HepG2 (cell line): ENCODE results near the gene CLCNKA. TPM values are rescaled to one million over a fixed set of nuclear protein-coding genes. Genes with fewer than 3 reads are reported as not detected.
A peak's percentile ranks its signal among the peaks of the same experiment; 100 is the strongest.

Experiments used
- ATAC-seq: fragments of 200-7000 bp; cut with Tn5 transposase; 3 replicates; pipeline ENCODE4 v1.9.1; 2020; ENCODE audit warnings: mild to moderate bottlenecking, moderate library complexity
- BruUV-seq: library from RNA; stranded (reverse); fragments of 400-500 nt; replicated peaks from 2 replicates; lab custom pipeline; 2021; lab: Mats Ljungman, UMichigan
- CTCF ChIA-PET: fragments of 300-600 bp; formaldehyde crosslinking; extraction: SDS; loops from one replicate; lab custom pipeline; 2021; ENCODE audit warnings: low total read pairs, inconsistent platforms, low intra/inter-chr PET ratio; lab: Yijun Ruan, JAX
- POLR2A ChIA-PET: fragments of 350-600 bp; sonication (Branson Sonifier 250); formaldehyde crosslinking; loops from one replicate; lab custom pipeline; 2020; ENCODE audit warnings: antibody characterized with exemption, inconsistent platforms; lab: Yijun Ruan, JAX
- DNase-seq: peaks from one replicate; pipeline ENCODE4 v3.0.0-alpha.2; 2015; ENCODE audit warnings: low spot score
- FAIRE-seq: peaks from 3 replicates; lab custom pipeline; 2011; peaks lifted over from hg19 to GRCh38; lab: Jason Lieb, UNC
- H2AFZ ChIP-seq: one replicate; pipeline ENCODE4 v1.6.1; 2011; ENCODE audit warnings: low read length, inconsistent platforms
- H3K27ac ChIP-seq: fragments of 300-600 bp; 3 replicates; pipeline ENCODE4 v1.8.0; 2011; ENCODE audit warnings: mixed run types, mild to moderate bottlenecking, mixed read lengths, low read length, inconsistent platforms; ENCODE audit not compliant: insufficient read depth; ENCODE audit errors: extremely low read length
- H3K27me3 ChIP-seq, 2 experiments: fragments of 200-600 bp in 1 of 2; 2 replicates in 1 of 2; 3 replicates in 1 of 2; pipeline versions ENCODE4 v1.6.0 to v1.8.0; 2011; ENCODE audit warnings: low read length in 2 of 2, mild to moderate bottlenecking in 2 of 2, moderate library complexity in 2 of 2, inconsistent platforms in 1 of 2; ENCODE audit not compliant: insufficient read depth in 2 of 2, control insufficient read depth in 1 of 2
- H3K36me3 ChIP-seq, 2 experiments: fragments of 200-600 bp in 1 of 2; replicated peaks in 1 of 2; 2 replicates in 1 of 2; 3 replicates in 1 of 2; pipeline versions ENCODE4 v1.5.1 to v1.8.0; 2011; ENCODE audit warnings: low read length in 2 of 2, inconsistent platforms in 1 of 2; ENCODE audit not compliant: insufficient read depth in 2 of 2, control insufficient read depth in 1 of 2
- H3K4me1 ChIP-seq: 2 replicates; pipeline ENCODE4 v1.5.1; 2012; ENCODE audit warnings: low read length, inconsistent platforms; ENCODE audit not compliant: insufficient read depth
- H3K4me2 ChIP-seq: 2 replicates; pipeline ENCODE4 v1.6.0; 2011; ENCODE audit warnings: low read depth, low read length, inconsistent platforms
- H3K4me3 ChIP-seq, 3 experiments: fragments of 200-600 bp in 1 of 3; sonication (generic), shearing (Covaris generic) in 1 of 3; replicated peaks in 1 of 3; 2 replicates each; pipeline ENCODE4 v1.5.1; 2011 to 2016; ENCODE audit warnings: low read length in 3 of 3, inconsistent platforms in 2 of 3, low read depth in 2 of 3, mild to moderate bottlenecking in 2 of 3, control low read depth in 1 of 3, mixed read lengths in 1 of 3; ENCODE audit not compliant: insufficient read depth in 1 of 3
- H3K79me2 ChIP-seq: one replicate; pipeline ENCODE4 v1.6.1; 2011; ENCODE audit warnings: low read length, inconsistent platforms; ENCODE audit not compliant: insufficient read depth
- H3K9ac ChIP-seq: 2 replicates; pipeline ENCODE4 v1.6.0; 2011; ENCODE audit warnings: mild to moderate bottlenecking, low read depth, low read length, inconsistent platforms; ENCODE audit not compliant: insufficient read depth
- H3K9me3 ChIP-seq: 2 replicates; pipeline ENCODE4 v1.5.1; 2012; ENCODE audit warnings: mild to moderate bottlenecking, low read length
- H4K20me1 ChIP-seq: 2 replicates; pipeline ENCODE4 v1.6.0; 2011; ENCODE audit warnings: inconsistent platforms, mild to moderate bottlenecking, low read length, moderate library complexity; ENCODE audit not compliant: insufficient read depth
- NFIB ChIP-seq: sonication (generic); formaldehyde crosslinking; IDR thresholded peaks from 2 replicates; pipeline ENCODE4 v1.9.0; 2021; ENCODE audit warnings: missing genetic modification reagents, mild to moderate bottlenecking, borderline replicate concordance
- TCF7 ChIP-seq: sonication (generic); IDR thresholded peaks from 2 replicates; pipeline ENCODE4 v1.6.1; 2016; ENCODE audit warnings: antibody characterized with exemption, low read depth
- ZNF205 ChIP-seq: IDR thresholded peaks from 2 replicates; pipeline ENCODE4 v1.6.1; 2018; ENCODE audit warnings: missing biosample characterization, missing genetic modification reagents
- ZNF343 ChIP-seq: sonication (generic); formaldehyde crosslinking; IDR thresholded peaks from 2 replicates; pipeline ENCODE4 v1.4.0; 2020; ENCODE audit warnings: mild to moderate bottlenecking, missing genetic modification reagents
- ZNF629 ChIP-seq: sonication (generic); formaldehyde crosslinking; conservative IDR thresholded peaks from 2 replicates; pipeline ENCODE4 v1.5.0; 2020; ENCODE audit warnings: missing genetic modification reagents
- ZNF674 ChIP-seq: sonication (generic); formaldehyde crosslinking; IDR thresholded peaks from 2 replicates; pipeline ENCODE4 v1.5.0; 2020; ENCODE audit warnings: low read depth, mild to moderate bottlenecking, missing genetic modification reagents
- ZNF788 ChIP-seq: sonication (generic); formaldehyde crosslinking; IDR thresholded peaks from 2 replicates; pipeline ENCODE4 v1.5.0; 2020; ENCODE audit warnings: mild to moderate bottlenecking, missing genetic modification reagents, borderline replicate concordance
- WGBS: methylation state at CpG from one replicate; pipeline ENCODE4 v1.1.6; 2017; ENCODE audit warnings: low lambda C conversion rate; 5-methylcytosine and 5-hydroxymethylcytosine counted together
- in situ Hi-C: cut with HindIII; loops from 2 replicates; pipeline ENCODE4 v1.10.0; 2017; ENCODE audit warnings: low pct_unique_long_range_greater_than_20kb; ENCODE audit not compliant: extremely low pct_ligation_motif_present
- intact Hi-C: fragments of 100-400 bp; cut with micrococcal nuclease; formaldehyde crosslinking; loops from one replicate; pipeline ENCODE4 v1.10.0; 2022; ENCODE audit not compliant: unreplicated experiment
- polyA plus RNA-seq, 8 experiments: library from polyadenylated mRNA; depleted of rRNA in 3 of 8; stranded (reverse) in 7 of 8; unstranded in 1 of 8; fragments of >200 nt; fragmentation: Illumina TruSeq in 4 of 8; extraction: Trizol in 4 of 8; gene quantifications; 2 replicates each; pipeline versions ENCODE4 v1.2.1 to v1.2.3, GENCODE V29; 2011 to 2016; ENCODE audit warnings: low read depth in 4 of 8, missing spikeins in 1 of 8, mixed read lengths in 1 of 8; ENCODE audit not compliant: insufficient read depth in 1 of 8
- total RNA-seq, 5 experiments: library from RNA; depleted of rRNA; stranded (reverse); fragments of >200 nt; fragmentation: Illumina TruSeq; extraction: Trizol; gene quantifications; 2 replicates each; pipeline ENCODE4 v1.2.3, GENCODE V29; 2016; ENCODE audit warnings: low read depth in 1 of 5
- TF ChIP-seq, protein P1 (sequence below): sonication (generic); formaldehyde crosslinking; IDR thresholded peaks from 2 replicates; pipeline ENCODE4 v1.5.1; 2020; ENCODE audit warnings: mild to moderate bottlenecking, missing genetic modification reagents, moderate library complexity
- TF ChIP-seq, protein P2 (sequence below): sonication (generic); formaldehyde crosslinking; IDR thresholded peaks from 2 replicates; pipeline ENCODE4 v1.4.0; 2020; ENCODE audit warnings: low read depth, mild to moderate bottlenecking, missing genetic modification reagents

Gene CLCNKA
- total and polyA plus RNA-seq, 2 of the 13 experiments (the other 11 are each of a cell fraction or from before 2014, with no cell fraction given) = 0.03 TPM; not detected in 1

DNA sequence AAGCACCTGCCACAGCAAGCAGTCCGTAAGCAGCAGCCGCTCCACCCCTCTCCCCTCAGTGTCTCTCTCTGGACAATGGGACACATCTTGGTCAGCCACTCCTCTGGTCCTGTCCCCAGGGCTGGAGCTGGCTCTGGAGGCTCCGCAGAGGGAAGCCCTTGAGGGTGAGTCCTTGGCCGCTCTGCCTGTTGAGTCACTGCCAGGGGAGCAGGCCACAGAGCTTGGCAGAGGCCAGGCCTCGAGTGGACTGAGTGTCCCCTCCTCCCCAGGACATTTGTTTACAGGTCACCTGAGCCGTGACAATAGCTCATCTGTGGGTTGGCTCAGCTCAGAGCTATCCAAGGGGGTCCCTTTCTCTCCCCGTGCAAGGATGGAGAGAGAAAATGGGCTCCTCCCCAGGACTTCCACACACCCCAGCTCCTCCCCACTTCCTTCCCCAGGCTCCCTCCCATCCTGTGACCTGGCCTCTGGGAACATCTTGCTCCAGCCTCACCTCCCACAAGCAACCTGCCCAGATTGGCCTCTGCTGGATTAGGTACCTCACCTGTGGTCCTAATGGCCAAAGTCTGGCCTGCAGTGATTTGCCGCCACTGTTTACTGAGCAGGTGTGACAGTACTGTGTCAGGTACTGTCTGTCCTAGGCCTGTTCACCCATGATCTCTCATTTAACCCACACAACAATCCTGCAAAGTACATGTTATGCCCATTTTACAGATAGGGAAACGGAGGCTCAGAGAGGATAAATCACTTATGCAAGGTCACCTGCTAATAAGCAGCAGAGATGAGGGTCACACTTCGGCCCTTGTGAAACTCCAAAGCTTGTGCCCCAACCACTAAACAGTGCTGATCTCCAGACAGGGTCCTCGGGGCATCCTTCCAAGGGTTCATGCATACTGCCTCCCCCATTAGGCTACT is 46.8 kb downstream of the CLCNKA start (continued):
- TF ChIP-seq, protein P1, sequence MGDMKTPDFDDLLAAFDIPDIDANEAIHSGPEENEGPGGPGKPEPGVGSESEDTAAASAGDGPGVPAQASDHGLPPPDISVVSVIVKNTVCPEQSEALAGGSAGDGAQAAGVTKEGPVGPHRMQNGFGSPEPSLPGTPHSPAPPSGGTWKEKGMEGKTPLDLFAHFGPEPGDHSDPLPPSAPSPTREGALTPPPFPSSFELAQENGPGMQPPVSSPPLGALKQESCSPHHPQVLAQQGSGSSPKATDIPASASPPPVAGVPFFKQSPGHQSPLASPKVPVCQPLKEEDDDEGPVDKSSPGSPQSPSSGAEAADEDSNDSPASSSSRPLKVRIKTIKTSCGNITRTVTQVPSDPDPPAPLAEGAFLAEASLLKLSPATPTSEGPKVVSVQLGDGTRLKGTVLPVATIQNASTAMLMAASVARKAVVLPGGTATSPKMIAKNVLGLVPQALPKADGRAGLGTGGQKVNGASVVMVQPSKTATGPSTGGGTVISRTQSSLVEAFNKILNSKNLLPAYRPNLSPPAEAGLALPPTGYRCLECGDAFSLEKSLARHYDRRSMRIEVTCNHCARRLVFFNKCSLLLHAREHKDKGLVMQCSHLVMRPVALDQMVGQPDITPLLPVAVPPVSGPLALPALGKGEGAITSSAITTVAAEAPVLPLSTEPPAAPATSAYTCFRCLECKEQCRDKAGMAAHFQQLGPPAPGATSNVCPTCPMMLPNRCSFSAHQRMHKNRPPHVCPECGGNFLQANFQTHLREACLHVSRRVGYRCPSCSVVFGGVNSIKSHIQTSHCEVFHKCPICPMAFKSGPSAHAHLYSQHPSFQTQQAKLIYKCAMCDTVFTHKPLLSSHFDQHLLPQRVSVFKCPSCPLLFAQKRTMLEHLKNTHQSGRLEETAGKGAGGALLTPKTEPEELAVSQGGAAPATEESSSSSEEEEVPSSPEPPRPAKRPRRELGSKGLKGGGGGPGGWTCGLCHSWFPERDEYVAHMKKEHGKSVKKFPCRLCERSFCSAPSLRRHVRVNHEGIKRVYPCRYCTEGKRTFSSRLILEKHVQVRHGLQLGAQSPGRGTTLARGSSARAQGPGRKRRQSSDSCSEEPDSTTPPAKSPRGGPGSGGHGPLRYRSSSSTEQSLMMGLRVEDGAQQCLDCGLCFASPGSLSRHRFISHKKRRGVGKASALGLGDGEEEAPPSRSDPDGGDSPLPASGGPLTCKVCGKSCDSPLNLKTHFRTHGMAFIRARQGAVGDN (CRISPR knock-in tag) = 0 out of 2 replicates have a peak, but pooled peaks have one; percentile 21
- TF ChIP-seq ZNF788 (CRISPR knock-in tag) (0 out of 2 replicates have a peak, but pooled peaks have one; percentile 24), ZNF343 (CRISPR knock-in tag) (no peak), TCF7 (no peak), ZNF674 (CRISPR knock-in tag) (no peak)

DNA sequence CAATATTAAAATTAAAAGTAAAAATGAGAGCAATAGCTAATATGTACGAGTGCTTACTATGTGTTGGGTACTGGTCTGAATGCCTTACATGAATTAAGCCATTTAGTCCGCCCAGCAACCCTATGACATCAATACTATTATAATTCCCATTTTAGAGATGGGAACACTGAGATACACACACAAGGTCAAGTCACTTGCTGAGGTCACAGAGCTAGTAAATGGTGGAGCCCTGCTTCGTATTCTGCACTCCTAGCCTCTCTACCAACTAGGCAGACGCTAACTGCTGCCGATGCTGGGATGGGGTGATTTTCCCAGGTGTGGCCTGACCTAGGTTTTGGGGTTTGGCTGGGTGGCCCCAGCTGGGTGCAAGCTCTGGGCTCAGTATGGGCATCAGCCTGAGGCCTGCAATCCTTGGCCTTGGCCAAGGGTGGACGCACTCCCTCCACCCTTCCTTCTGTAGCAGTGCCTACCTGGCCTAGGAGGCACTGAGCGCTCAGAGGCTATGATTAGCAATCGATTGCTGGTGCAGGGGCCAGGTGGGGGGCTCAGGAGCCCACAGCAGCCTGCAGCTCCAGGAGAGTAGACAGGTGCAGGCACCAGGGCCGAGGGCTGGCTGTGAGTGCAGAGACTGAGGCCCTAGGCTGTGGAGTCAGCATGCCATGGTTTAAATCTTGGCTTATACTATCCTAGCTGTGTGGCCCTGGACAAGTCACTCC is 49.0 kb downstream of the CLCNKA start:
- CTCF ChIA-PET = no interaction called here
- BruUV-seq = no TSS peak

More for the DNA sequence above, 49.0 kb downstream of the CLCNKA start:
- Histone ChIP-seq H3K4me3 (no peak overlapping the region), H4K20me1 (no peaks in the 10 kb centered on the region), H2AFZ (no peak overlapping the region), H3K36me3 (no peaks in the 10 kb centered on the region), H3K79me2 (no peaks in the 10 kb centered on the region), H3K9me3 (no peaks in the 10 kb centered on the region), H3K4me1 (peaks cover 51% of the 10 kb centered on the region), H3K27me3 (peaks cover 3 to 62% of the 10 kb centered on the region in 2 experiments), H3K4me2 (no peak overlapping the region), H3K9ac (no peak overlapping the region), H3K27ac (no peak overlapping the region)
- in situ Hi-C loops (no loop called here), intact Hi-C loops (loop anchor here (10.0 kb wide), 1 partner anchor 74 kb away; no protein-coding TSS in a partner anchor)
- WGBS = 43% methylated on average over 5 of the region's 9 CpGs
- FAIRE-seq (no peak), ATAC-seq (no peak), DNase-seq (no peak)
- POLR2A ChIA-PET = no interaction called here
- TF ChIP-seq, protein P2, sequence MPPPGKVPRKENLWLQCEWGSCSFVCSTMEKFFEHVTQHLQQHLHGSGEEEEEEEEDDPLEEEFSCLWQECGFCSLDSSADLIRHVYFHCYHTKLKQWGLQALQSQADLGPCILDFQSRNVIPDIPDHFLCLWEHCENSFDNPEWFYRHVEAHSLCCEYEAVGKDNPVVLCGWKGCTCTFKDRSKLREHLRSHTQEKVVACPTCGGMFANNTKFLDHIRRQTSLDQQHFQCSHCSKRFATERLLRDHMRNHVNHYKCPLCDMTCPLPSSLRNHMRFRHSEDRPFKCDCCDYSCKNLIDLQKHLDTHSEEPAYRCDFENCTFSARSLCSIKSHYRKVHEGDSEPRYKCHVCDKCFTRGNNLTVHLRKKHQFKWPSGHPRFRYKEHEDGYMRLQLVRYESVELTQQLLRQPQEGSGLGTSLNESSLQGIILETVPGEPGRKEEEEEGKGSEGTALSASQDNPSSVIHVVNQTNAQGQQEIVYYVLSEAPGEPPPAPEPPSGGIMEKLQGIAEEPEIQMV = no peak
- no peak for TF ChIP-seq NFIB (CRISPR knock-in tag)
- peak; percentile 79 for TF ChIP-seq ZNF205
- TF ChIP-seq ZNF629 = peak; percentile 74
